Measurements from ENCODE around the gene RPUSD1.
"Not testable (repeated sequence)": the region's sequence is repeated elsewhere in the genome, so short reads cannot be mapped to it uniquely, and the experiment has no call there.

RPUSD1 gene

DNA sequence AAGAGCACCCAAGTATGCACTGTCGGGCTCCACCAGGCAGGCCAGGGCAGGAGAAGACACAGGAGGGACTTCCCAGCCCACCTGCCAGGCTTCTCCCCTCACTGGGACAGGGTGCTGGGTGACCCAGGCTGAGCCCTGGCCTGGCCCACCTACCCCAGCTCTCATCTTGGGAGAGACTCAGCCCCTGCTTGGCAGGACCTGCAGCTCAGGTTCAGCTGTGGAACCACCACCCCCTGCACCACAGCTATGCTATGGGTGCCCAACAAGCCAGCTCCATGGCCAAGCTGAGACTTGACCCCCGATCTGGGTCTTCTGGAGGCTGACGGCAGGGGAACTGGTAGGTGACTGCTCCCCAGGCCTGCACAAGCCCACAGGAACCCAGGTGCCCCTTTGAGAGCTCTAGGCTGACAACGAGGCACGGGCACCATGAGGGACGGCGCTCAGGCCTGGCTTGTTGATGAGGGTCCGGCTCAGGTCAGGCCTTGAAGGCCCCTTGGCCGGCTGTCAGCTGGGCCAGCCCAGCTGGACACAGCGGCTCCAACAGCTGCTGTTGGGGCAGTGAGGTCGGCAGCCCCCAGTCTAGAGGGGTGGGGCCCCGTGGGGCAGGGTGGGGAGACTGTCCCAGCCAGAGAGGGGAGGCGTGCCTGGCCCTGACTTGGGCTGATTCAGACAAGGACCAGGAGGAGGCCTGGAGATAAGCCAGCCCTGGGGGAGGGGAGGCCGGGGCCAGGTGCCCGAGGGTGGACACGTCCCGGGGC lies 4.6 kb downstream of the RPUSD1 start:
- DNase-seq (ENCODE audit: low spot score), result no peak

DNA sequence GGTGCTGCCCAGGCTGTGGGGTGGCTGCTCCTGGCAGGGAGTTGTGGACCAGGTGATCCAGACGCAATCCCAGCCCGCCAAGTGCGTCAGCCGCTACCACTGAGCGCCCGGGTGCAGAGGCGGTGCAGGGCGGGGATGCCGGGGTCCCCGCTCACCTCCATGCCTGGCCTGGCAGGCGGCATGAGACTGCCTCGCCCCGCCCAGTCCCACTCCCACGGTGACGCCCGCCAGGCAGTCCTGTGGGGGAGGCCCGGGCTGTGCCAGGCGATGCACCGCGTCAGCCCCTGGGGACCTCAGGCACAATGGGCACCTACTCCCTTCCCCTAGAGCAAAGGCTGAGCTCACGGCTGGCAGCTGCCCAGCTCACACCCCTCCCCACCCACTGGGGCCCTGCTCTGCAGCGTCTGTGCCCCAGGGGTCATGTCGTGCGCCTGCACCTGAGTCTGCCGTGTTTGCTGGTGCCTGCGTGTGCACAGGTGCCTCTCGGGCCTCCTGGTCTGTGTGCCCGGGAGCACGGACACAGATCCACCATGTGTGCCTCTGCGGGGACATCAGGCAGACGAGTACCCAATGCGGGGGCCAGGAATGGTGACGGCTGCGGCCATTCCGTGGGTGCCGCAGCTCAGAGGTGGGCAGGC lies 5.3 kb downstream of the RPUSD1 start:
- DNase-seq (ENCODE audit: low spot score), result no peak

DNA sequence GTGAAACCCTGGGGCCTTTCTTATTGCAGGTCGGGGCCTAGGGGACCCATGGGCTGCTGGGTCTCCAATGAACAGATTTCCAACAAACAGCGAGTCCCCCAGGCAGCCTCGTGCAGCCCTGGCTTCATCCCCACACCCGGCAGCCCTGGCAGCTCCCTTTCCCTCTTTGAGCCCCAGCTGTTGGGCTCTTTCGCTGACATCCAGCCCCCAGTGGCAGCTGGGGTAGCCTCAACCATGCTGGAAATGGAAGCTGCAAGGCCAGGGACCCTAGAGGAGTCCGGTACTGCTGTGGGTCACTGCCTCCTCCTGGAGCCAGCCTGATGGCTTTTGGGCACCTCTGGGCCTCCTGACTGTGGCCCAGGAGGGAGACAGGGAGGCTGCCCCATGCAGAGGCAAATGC lies 5.9 kb downstream of the RPUSD1 start:
- no peak for DNase-seq (ENCODE audit: low spot score)

DNA sequence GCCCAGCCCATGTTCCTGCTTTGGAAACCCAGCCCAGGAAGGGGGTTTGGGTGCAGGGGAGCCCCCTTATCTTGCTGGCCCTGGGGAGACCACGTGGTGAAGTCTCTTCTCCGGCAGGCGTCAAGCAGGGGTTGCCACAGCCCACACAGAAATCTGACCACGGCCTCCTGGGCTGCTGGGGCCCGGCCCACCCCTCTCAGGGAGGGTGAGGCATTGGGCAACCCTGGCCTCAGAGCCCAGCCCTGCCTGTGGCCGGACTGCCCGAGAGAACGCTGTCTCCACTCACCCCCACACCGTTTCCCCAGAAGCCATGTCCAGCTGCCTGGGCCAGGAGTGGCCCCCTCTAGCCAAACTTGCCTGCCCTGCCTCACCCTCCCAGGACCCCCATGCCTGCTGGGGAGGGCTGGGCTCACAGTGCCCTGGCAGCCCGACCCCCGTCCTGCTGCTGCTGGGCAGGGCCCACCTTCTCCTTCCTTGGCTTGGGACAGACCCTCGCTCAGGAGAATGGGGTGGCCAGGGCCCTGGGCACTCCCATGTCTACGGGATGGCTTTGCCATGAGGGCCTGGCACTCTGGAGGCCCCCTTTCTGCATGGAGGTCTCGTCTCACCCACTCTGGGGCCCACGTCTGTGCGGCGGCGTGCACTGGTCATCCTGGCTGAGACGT lies 6.7 kb downstream of the RPUSD1 start:
- no peak for DNase-seq (ENCODE audit: low spot score)

DNA sequence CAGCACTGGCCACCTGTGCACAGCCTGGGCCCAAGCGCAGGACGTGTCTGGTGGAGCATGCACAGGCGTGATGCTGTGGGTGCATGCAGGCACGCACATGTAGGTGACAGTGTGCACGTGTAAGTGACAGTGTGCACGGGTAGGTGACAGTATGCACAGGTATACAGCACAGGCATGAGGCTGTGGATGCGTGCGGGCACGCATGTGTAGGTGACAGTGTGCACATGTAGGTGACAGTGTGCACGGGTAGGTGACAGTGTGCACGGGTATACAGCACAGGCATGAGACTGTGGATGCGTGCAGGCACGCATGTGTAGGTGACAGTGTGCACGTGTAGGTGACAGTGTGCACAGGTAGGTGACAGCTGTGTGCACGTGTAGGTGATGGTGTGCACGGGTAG lies 7.9 kb downstream of the RPUSD1 start:
- no peak for DNase-seq (ENCODE audit: low spot score)

DNA sequence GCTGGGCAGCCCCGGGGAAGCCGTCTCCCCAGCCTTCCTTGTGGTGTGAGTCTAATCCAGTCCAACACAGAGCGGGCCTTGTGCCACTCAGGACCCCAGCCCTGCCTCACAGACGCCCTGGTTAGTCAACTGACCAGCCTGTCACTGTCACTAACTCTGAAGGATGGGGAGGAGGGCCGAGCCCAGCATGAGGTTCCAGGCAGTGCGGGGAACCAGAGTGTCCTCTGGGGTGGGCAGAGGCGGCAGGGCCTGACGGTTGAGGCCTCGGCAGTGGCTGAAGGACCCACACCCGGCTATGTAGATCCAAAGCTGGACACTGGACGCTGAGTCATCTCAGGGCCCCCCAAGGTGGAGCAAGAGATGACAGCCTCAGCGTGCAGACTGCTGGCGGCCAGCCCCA lies 8.6 kb downstream of the RPUSD1 start:
- DNase-seq (ENCODE audit: low spot score), result no peak

DNA sequence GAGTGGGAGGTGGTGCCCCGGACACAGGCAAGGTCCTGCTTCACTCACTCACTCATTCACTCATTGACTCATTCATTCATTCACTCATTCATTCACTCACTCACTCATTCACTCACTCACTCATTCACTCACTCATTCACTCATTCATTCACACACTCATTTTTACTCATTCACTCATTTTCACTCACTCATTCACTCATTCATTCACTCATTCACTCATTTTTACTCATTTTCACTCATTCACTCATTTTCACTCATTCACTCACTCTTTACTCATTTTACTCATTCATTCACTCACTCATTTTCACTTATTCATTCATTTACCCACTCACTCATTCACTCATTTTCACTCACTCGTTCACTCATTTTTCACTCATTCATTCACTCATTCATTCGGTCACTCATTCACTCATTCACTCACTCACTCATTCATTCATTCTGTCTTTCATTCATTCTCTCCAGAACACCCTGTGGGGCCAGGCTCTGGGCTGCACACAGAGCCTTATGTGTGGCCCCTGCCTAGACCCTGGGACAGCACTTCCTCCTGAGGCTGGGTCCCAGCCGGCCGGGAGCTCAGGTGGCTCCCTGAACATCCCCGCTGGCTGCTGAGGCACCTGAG lies 9.2 kb downstream of the RPUSD1 start:
- no peak for DNase-seq (ENCODE audit: low spot score)

DNA sequence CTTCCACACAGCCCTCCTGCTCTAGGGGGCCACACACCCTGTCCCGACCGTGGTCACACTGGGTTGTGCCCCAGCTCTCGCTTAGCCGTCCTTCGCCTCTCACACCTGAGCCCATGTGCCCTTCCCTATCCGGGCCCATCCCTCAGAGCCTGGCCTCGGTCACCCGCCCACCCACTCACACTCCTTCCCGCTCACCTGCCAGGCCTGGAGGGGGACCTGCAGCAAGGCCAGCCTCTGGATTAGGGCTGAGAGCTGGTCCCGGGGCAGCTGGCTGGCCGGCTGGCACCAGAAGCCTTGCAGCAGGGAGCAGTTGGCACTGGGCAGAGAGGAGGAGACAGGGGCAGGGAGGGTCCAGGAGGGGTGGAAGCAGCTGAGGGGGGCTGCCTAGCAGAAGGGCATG lies 9.7 kb downstream of the RPUSD1 start:
- no peak for DNase-seq (ENCODE audit: low spot score)

DNA sequence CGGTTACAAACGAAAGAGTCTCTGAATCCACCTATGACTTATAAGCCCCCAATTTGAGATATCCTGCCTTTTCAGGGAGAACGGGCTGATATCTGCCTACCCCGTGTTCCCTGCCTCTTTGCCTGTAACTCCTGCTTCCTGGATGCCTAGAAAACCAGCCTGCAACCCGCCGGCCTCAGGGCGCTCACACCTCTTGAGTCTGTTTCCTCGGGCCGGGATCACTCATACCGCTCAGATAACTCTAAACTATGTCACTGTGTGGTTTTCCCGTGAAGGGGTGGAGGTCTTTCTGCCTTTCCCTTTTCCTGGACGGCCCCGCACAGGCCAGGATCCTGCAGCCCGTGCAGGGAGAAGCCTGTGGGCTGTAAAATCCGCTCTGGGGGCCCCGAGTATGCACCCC lies 10.4 kb downstream of the RPUSD1 start:
- no peak for DNase-seq (ENCODE audit: low spot score)

- DNase-seq (ENCODE audit: low spot score), result no peak
Observed at GRCh38 chr16:776824-777223, 11.4 kb downstream of the RPUSD1 start.

GRCh38 chr16:776298-776697 lies 11.9 kb downstream of the RPUSD1 start:
- DNase-seq (ENCODE audit: low spot score), result not testable (repeated sequence)

GRCh38 chr16:775236-775796 lies 12.9 kb downstream of the RPUSD1 start:
- DNase-seq (ENCODE audit: low spot score), result no peak

DNA sequence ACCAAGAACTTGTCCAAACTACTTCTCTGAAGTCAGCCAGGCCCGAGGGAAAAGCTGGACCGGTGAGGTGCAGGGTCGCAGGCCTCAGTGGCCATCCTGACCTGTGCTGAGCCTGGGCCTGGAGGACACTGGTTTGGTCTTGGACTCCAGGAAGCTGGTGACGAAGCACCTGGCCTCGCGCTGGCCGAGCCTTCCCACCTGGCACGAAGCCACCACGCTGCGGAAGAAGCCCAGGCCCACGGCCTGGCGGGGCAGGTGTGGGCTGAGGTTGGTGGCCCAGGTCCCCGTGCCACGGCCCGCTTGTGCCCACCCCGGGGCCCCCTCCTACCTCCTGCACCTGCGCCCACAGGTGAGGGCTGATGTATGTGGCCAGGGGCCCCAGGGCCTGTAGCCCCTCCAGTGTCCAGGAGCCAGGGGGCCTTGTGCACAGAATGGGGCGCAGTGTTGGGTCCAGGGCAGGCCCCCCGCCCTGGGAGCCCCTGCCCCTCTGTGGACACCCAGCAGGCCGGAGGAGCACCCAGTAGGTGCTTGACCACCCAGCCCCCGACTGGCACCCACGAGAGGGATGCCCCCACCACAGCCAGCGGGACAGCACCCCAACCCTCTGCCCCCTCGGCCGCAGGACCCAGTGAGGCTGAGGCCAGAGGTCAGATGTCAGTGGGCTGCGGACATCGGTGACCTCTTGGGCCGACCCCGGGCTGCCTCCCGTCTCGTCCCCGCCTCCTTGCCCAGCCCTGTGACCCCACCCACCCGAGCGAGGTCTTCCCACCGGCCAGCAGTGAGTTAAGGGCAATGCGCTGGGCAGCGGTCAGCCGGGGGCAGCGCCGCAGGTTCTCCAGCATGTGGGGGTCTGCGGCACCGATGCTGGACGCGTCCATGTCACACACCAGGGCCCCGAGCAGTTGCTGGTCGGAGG lies 13.8 kb downstream of the RPUSD1 start:
- no peak for DNase-seq (ENCODE audit: low spot score)

GRCh38 chr16:772959-773358 lies 15.2 kb downstream of the RPUSD1 start:
- DNase-seq (ENCODE audit: low spot score), result no peak

DNA sequence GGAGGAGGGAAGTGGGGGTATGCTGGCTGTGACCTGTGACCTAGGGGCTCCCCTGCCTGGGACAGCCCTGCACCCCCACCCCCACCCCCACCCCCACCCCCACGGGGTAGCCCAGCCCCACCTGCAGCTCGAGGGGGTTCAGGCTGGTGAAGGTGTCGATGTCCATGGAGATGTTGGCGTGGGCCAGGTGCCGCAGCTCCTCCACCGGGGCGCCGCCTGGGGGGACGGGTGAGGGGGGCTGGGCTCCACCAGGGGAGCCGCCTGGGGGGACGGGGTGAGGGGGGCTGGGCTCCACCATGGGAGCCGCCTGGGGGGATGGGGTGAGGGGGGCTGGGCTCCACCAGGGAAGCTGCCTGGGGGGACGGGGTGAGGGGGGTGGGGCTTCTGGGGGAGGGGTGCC lies 17.8 kb downstream of the RPUSD1 start:
- no peak for DNase-seq (ENCODE audit: low spot score)

- no peak for DNase-seq (ENCODE audit: low spot score)
Observed at GRCh38 chr16:769934-770333, 18.2 kb downstream of the RPUSD1 start.

DNA sequence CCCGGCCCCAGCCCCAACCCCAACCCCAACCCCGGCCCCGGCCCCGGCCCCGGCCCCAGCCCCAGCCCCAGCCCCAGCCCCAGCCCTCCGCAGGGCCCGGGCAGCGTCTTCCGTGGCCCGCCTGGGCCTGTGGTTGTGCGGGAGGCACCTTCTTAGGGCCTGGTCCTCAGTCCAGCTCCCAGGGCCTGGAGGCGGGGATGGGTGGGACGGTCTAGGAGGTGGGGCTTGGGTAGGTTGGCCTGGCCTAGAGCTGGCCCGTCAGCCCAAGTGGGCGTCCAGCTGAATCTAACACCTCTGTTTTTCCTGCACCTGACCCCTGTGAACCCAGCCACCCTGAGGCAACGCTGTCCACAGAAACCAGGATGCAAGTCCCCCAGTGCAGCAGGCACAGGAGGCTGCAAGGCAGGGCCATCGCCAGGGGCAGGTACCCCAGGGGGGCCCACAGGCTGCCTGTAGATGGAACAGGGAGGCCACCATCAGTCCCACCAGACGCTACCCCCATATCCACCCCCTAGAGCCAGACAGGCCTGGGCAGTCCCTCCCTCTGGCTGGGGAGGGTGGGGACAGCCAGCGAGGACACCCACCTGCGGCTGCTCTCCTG lies 18.9 kb downstream of the RPUSD1 start:
- DNase-seq (ENCODE audit: low spot score), result peak; percentile 30

DNA sequence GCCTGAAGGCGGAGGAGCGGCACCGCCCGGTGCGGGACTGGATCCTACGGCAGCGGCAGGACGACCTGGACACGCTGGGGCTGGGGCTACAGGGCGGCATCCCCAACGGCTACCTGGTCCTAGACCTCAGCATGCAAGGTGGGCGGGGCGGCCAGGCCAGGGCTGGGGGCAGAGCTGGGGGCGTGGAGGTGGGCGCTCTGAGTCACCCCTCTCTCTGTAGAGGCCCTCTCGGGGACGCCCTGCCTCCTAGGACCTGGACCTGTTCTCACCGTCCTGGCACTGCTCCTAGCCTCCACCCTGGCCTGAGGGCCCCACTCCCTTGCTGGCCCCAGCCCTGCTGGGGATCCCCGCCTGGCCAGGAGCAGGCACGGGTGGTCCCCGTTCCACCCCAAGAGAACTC lies 19.8 kb downstream of the RPUSD1 start:
- DNase-seq (ENCODE audit: low spot score), result no peak

GRCh38 chr16:767743-768235 lies 20.4 kb downstream of the RPUSD1 start:
- no peak for DNase-seq (ENCODE audit: low spot score)

- DNase-seq (ENCODE audit: low spot score), result no peak
Observed at GRCh38 chr16:766820-767640, 21.2 kb downstream of the RPUSD1 start.

All from cerebellar cortex (tissue), 1 donor.